B cell (primary cell): ENCODE measurements around the gene PLCB1. TPM values are rescaled to one million over a fixed set of nuclear protein-coding genes. Genes with fewer than 3 reads are reported as not detected.

Experiments
- ATAC-seq: fragments of 200-7000 bp; cut with Tn5 transposase; one replicate; pipeline ENCODE4 v1.10.0; 2021; ENCODE audit warnings: low read depth, mild to moderate bottlenecking, moderate number of reproducible peaks, moderate library complexity
- CTCF ChIA-PET: fragments of 350-600 bp; sonication (Branson Sonifier 250); formaldehyde crosslinking; loops from one replicate; lab custom pipeline; 2021; ENCODE audit warnings: antibody characterized with exemption, inconsistent platforms; lab: Charles Lee
- POLR2A ChIA-PET: fragments of 350-600 bp; sonication (Branson Sonifier 250); formaldehyde crosslinking; loops from one replicate; lab custom pipeline; 2021; ENCODE audit warnings: antibody characterized with exemption; lab: Charles Lee
- DNase-seq: peaks from one replicate; pipeline ENCODE4 v3.0.0; 2013
- H2AFZ ChIP-seq: 2 replicates; pipeline ENCODE4 v1.6.1; 2012; ENCODE audit warnings: mild to moderate bottlenecking, low read depth, low read length; ENCODE audit not compliant: insufficient read depth, poor library complexity, severe bottlenecking
- H3K27ac ChIP-seq, 2 donors: 1 replicate in 1 of 2; 2 replicates in 1 of 2; pipeline ENCODE4 v1.5.1; 2012 to 2013; ENCODE audit warnings: low read length in 2 of 2, mild to moderate bottlenecking in 2 of 2, moderate library complexity in 1 of 2
- H3K27me3 ChIP-seq, 4 experiments: fragments of 200-600 bp in 1 of 4; sonication (generic) in 1 of 4; replicated peaks in 1 of 4; 1 replicate in 2 of 4; 2 replicates in 2 of 4; pipeline versions ENCODE4 v1.6.1 to v1.7.0; 2013 to 2016; ENCODE audit warnings: low read length in 3 of 4, mild to moderate bottlenecking in 2 of 4, mixed read lengths in 1 of 4, moderate library complexity in 1 of 4; ENCODE audit not compliant: insufficient read depth in 4 of 4, control insufficient read depth in 3 of 4; ENCODE audit errors: control extremely low read depth in 1 of 4
- H3K36me3 ChIP-seq, 2 experiments: replicated peaks in 1 of 2; 1 replicate in 1 of 2; 2 replicates in 1 of 2; pipeline versions ENCODE4 v1.6.1 to v1.7.1; 2013; ENCODE audit warnings: low read length in 1 of 2; ENCODE audit not compliant: insufficient read depth in 2 of 2, control insufficient read depth in 1 of 2; ENCODE audit errors: control extremely low read depth in 1 of 2, extremely low read depth in 1 of 2
- H3K4me1 ChIP-seq, 2 donors: fragments of 200-600 bp in 1 of 2; sonication (generic) in 1 of 2; 1 replicate in 1 of 2; 2 replicates in 1 of 2; pipeline versions ENCODE4 v1.5.1 to v1.6.1; 2013 to 2017; ENCODE audit warnings: low read length in 2 of 2; ENCODE audit not compliant: control insufficient read depth in 2 of 2, insufficient read depth in 2 of 2
- H3K4me2 ChIP-seq: replicated peaks from 2 replicates; pipeline ENCODE3; 2012; ENCODE audit warnings: mild to moderate bottlenecking, low read depth, low read length; ENCODE audit not compliant: poor library complexity, severe bottlenecking
- H3K4me3 ChIP-seq, 5 experiments: fragments of 200-600 bp in 1 of 5; sonication (generic) in 1 of 5; 1 replicate in 3 of 5; 2 replicates in 2 of 5; pipeline versions ENCODE4 v1.5.1 to v1.7.0; 2011 to 2016; ENCODE audit warnings: low read length in 4 of 5, mild to moderate bottlenecking in 4 of 5, low read depth in 2 of 5, control low read depth in 1 of 5, moderate library complexity in 1 of 5; ENCODE audit not compliant: insufficient read depth in 1 of 5; ENCODE audit errors: control extremely low read depth in 1 of 5, extremely low read depth in 1 of 5
- H3K79me2 ChIP-seq: fragments of 200-600 bp; sonication (generic); one replicate; pipeline ENCODE4 v1.6.0; 2016; ENCODE audit warnings: low read length; ENCODE audit not compliant: control insufficient read depth, insufficient read depth
- H3K9ac ChIP-seq: fragments of 200-600 bp; sonication (generic); 2 replicates; pipeline ENCODE4 v1.6.1; 2017; ENCODE audit warnings: mild to moderate bottlenecking, low read length, moderate library complexity
- H3K9me3 ChIP-seq, 3 donors: one replicate each; pipeline versions ENCODE4 v1.6.1 to v1.7.1; 2013; ENCODE audit warnings: low read length in 2 of 3; ENCODE audit not compliant: control insufficient read depth in 2 of 3, insufficient read depth in 1 of 3; ENCODE audit errors: control extremely low read depth in 1 of 3
- H4K20me1 ChIP-seq: 2 replicates; pipeline ENCODE4 v1.6.0; 2012; ENCODE audit warnings: mild to moderate bottlenecking, low read length; ENCODE audit not compliant: insufficient read depth, control insufficient read depth, poor library complexity, severe bottlenecking
- H3K27ac Mint-ChIP-seq: one replicate; pipeline ENCODE4 v1.8.0; 2021; ENCODE audit warnings: mixed read lengths
- H3K27me3 Mint-ChIP-seq: one replicate; pipeline ENCODE4 v1.8.0; 2021; ENCODE audit warnings: mixed read lengths
- H3K4me1 Mint-ChIP-seq: one replicate; pipeline ENCODE4 v1.8.0; 2021; ENCODE audit warnings: mixed read lengths
- H3K4me3 Mint-ChIP-seq: one replicate; pipeline ENCODE4 v1.8.0; 2021; ENCODE audit warnings: mixed read lengths
- H3K9me3 Mint-ChIP-seq: one replicate; pipeline ENCODE4 v1.8.0; 2022; ENCODE audit warnings: mixed read lengths; ENCODE audit not compliant: insufficient read depth
- CTCF ChIP-seq: fragments of 200-600 bp; IDR thresholded peaks from one replicate; pipeline ENCODE4 v1.8.0; 2022; ENCODE audit warnings: antibody characterized with exemption, mild to moderate bottlenecking
- EZH2 ChIP-seq: IDR thresholded peaks from 2 replicates; pipeline ENCODE4 v1.6.1; 2012; ENCODE audit warnings: borderline replicate concordance, low read depth, mild to moderate bottlenecking, moderate library complexity, low read length; ENCODE audit not compliant: insufficient read depth, poor library complexity, severe bottlenecking
- whole genome bisulfite sequencing: methylation state at CpG from one replicate; pipeline ENCODE4 v1.1.5; 2013; ENCODE audit warnings: missing lambda C conversion rate; ENCODE audit not compliant: insufficient coverage; 5-methylcytosine and 5-hydroxymethylcytosine counted together
- intact Hi-C: fragments of 100-400 bp; cut with micrococcal nuclease; formaldehyde crosslinking; loops from one replicate; pipeline ENCODE4 v1.10.0; 2022
- polyA plus RNA-seq: library from polyadenylated mRNA; depleted of rRNA; stranded (reverse); fragments of >200 nt; gene quantifications from 2 replicates; pipeline ENCODE4 v1.2.3, GENCODE V29; 2012
- total RNA-seq, 2 donors: library from RNA; stranded (reverse); fragments of 120-200 nt in 1 of 2; gene quantifications; 1 replicate in 1 of 2; 2 replicates in 1 of 2; pipeline versions ENCODE4 v1.2.3 to v1.2.4, GENCODE V29; 2013 to 2022

PLCB1 gene
- total and polyA plus RNA-seq, 2 donors (not counting 1 experiment from before 2014, with no cell fraction given) = 0.18 to 0.47 TPM

- ATAC-seq = no peak
- CTCF ChIA-PET = no interaction called here
- no peaks in the 10 kb centered on the region for H3K79me2 ChIP-seq
- H3K4me2 ChIP-seq = no peak overlapping the region
- no peak overlapping the region for H2AFZ ChIP-seq
- Mint-ChIP-seq H3K4me3 (no peak overlapping the region), H3K27ac (no peak overlapping the region), H3K9me3 (no peaks in the 10 kb centered on the region), H3K4me1 (no peaks in the 10 kb centered on the region), H3K27me3 (no peaks in the 10 kb centered on the region)
- TF ChIP-seq EZH2 = no peak
- no peak for TF ChIP-seq CTCF
- intact Hi-C loops = no loop called here
- 100% methylated on average over 1 of the region's 1 CpG for WGBS
- no peaks in the 10 kb centered on the region for H4K20me1 ChIP-seq
- H3K27me3 ChIP-seq = no peaks in the 10 kb centered on the region
- POLR2A ChIA-PET = no interaction called here
- H3K9me3 ChIP-seq = no peaks in the 10 kb centered on the region
- no peak overlapping the region for H3K4me3 ChIP-seq
- H3K9ac ChIP-seq = no peak overlapping the region
- H3K27ac ChIP-seq = no peak overlapping the region
- no peaks in the 10 kb centered on the region for H3K4me1 ChIP-seq
- DNase-seq = no peak
- no peaks in the 10 kb centered on the region for H3K36me3 ChIP-seq
Observed at GRCh38 chr20:8646716-8647115, 514.6 kb downstream of the PLCB1 start.

GRCh38 chr20:8647961-8648441 lies 515.9 kb downstream of the PLCB1 start:
- no peak overlapping the region for H3K4me2 ChIP-seq
- no peak for DNase-seq
- no peak overlapping the region for H3K27ac Mint-ChIP-seq

More at GRCh38 chr20:8647961-8648441, 515.9 kb downstream of the PLCB1 start:
- no peak overlapping the region for H3K4me3 ChIP-seq
- no peaks in the 10 kb centered on the region for H3K36me3 ChIP-seq
- TF ChIP-seq CTCF (no peak), EZH2 (no peak)
- Mint-ChIP-seq H3K9me3 (no peaks in the 10 kb centered on the region), H3K4me1 (no peaks in the 10 kb centered on the region), H3K27me3 (no peaks in the 10 kb centered on the region), H3K4me3 (no peak overlapping the region)
- no peak overlapping the region for H3K9ac ChIP-seq
- H4K20me1 ChIP-seq = no peaks in the 10 kb centered on the region
- ChIA-PET POLR2A (no interaction called here), CTCF (no interaction called here)
- 71% methylated on average over 1 of the region's 5 CpGs for WGBS
- no peaks in the 10 kb centered on the region for H3K9me3 ChIP-seq
- no peaks in the 10 kb centered on the region for H3K79me2 ChIP-seq
- no peaks in the 10 kb centered on the region for H3K4me1 ChIP-seq
- no peak for ATAC-seq
- no peak overlapping the region for H3K27ac ChIP-seq
- H2AFZ ChIP-seq = no peak overlapping the region
- intact Hi-C loops = no loop called here
- H3K27me3 ChIP-seq = no peaks in the 10 kb centered on the region
